Skin epidermis (tissue), 12 donors: Measurements from ENCODE around the gene WDR81.
A peak's percentile ranks its signal among the peaks of the same experiment; 100 is the strongest.
"Not testable (repeated sequence)": the region's sequence is repeated elsewhere in the genome, so short reads cannot be mapped to it uniquely, and the experiment has no call there.

Experiments used
- H3K27ac ChIP-seq, 21 experiments: fragments of 200-600 bp; sonication (generic) in 11 of 21; one replicate each; pipeline ENCODE4 v1.5.0; 2020; ENCODE audit warnings: mild to moderate bottlenecking in 3 of 21, inconsistent platforms in 2 of 21, moderate library complexity in 2 of 21
- H3K4me3 ChIP-seq, 7 experiments: fragments of 200-600 bp; sonication (generic) in 2 of 7; one replicate each; pipeline ENCODE4 v1.5.0; 2020; ENCODE audit warnings: inconsistent platforms in 2 of 7, mild to moderate bottlenecking in 2 of 7, moderate library complexity in 1 of 7

Gene WDR81

GRCh38 chr17:1745513-1746020, 21.1 kb downstream of the WDR81 start:
- H3K4me3 ChIP-seq, result no peak overlapping the region
- peak overlapping the region in 3 of 21 experiments; percentile 48 to 60 (median 55) for H3K27ac ChIP-seq

- Histone ChIP-seq H3K27ac (peak overlapping the region in 18 of 21 experiments; percentile 5 to 80 (median 50)), H3K4me3 (no peak overlapping the region)
Measured at GRCh38 chr17:1746975-1747543, 22.6 kb downstream of the WDR81 start.

- Histone ChIP-seq H3K4me3 (no peak overlapping the region), H3K27ac (peak overlapping the region in 3 of 21 experiments; percentile 8 to 65 (median 30))
Measured at GRCh38 chr17:1750628-1751027, 26.1 kb downstream of the WDR81 start.

GRCh38 chr17:1752425-1753262, 28.1 kb downstream of the WDR81 start:
- Histone ChIP-seq H3K4me3 (peak overlapping the region in 1 of 7 experiments; percentile 23), H3K27ac (peak overlapping the region in 19 of 21 experiments; percentile 22 to 83 (median 70))

GRCh38 chr17:1753767-1754429, 29.4 kb downstream of the WDR81 start:
- Histone ChIP-seq H3K27ac (peak overlapping the region in 8 of 21 experiments; percentile 9 to 83 (median 47)), H3K4me3 (no peak overlapping the region)

GRCh38 chr17:1754430-1755112, 30.1 kb downstream of the WDR81 start:
- Histone ChIP-seq H3K27ac (peak overlapping the region in 11 of 21 experiments; percentile 9 to 83 (median 32)), H3K4me3 (no peak overlapping the region)

- Histone ChIP-seq H3K4me3 (no peak overlapping the region), H3K27ac (peak overlapping the region in 8 of 21 experiments; percentile 9 to 83 (median 39))
Measured at GRCh38 chr17:1755252-1755826, 30.8 kb downstream of the WDR81 start.

- H3K27ac ChIP-seq, result peak overlapping the region in 3 of 21 experiments; percentile 9 to 46 (median 16)
- no peak overlapping the region for H3K4me3 ChIP-seq
Measured at GRCh38 chr17:1755827-1756262, 31.3 kb downstream of the WDR81 start.

GRCh38 chr17:1758807-1759206, 34.3 kb downstream of the WDR81 start:
- Histone ChIP-seq H3K27ac (peak overlapping the region in 6 of 21 experiments; percentile 11 to 50 (median 34)), H3K4me3 (no peak overlapping the region)

GRCh38 chr17:1759529-1759928, 35.0 kb downstream of the WDR81 start:
- Histone ChIP-seq H3K4me3 (no peak overlapping the region), H3K27ac (peak overlapping the region in 4 of 21 experiments; percentile 26 to 45 (median 34))

GRCh38 chr17:1762233-1762900, 37.9 kb downstream of the WDR81 start:
- peak overlapping the region in 20 of 21 experiments; percentile 65 to 97 (median 86) for H3K27ac ChIP-seq
- H3K4me3 ChIP-seq, result peak overlapping the region; percentile 24 to 44 (median 35)

GRCh38 chr17:1762901-1763898, 38.7 kb downstream of the WDR81 start:
- H3K4me3 ChIP-seq, result peak overlapping the region; percentile 24 to 44 (median 35)
- peak overlapping the region; percentile 26 to 97 (median 86) for H3K27ac ChIP-seq

GRCh38 chr17:1764284-1764683, 39.8 kb downstream of the WDR81 start:
- Histone ChIP-seq H3K4me3 (peak overlapping the region in 2 of 7 experiments; percentile 41), H3K27ac (peak overlapping the region in 20 of 21 experiments; percentile 65 to 97 (median 86))

- not testable (repeated sequence) for H3K4me3 ChIP-seq
- H3K27ac ChIP-seq, result peak overlapping the region in 20 of 21 experiments; percentile 25 to 97 (median 86)
Measured at GRCh38 chr17:1764705-1765104, 40.2 kb downstream of the WDR81 start.

- Histone ChIP-seq H3K4me3 (no peak overlapping the region), H3K27ac (peak overlapping the region in 11 of 21 experiments; percentile 14 to 97 (median 65))
Measured at GRCh38 chr17:1765576-1765975, 41.1 kb downstream of the WDR81 start.

GRCh38 chr17:1766382-1767135, 42.1 kb downstream of the WDR81 start:
- H3K27ac ChIP-seq, result peak overlapping the region in 12 of 21 experiments; percentile 1 to 91 (median 54)
- H3K4me3 ChIP-seq, result no peak overlapping the region
